Activated T-cell treated with anti-CD3 and anti-CD28 coated beads, Interleukin-2, amount 50 U/mL, for 72 hours (primary cell): ENCODE results near the gene RPS21. TPM values are rescaled to one million over a fixed set of nuclear protein-coding genes. Genes with fewer than 3 reads are reported as not detected.

ENCODE experiments used
- ATAC-seq, 2 donors: fragments of 150-1000 bp; cut with Tn5 transposase; replicated peaks in 1 of 2; 2 replicates each; pipeline ENCODE4 v1.10.0; 2021; ENCODE audit warnings: moderate library complexity in 2 of 2, mild to moderate bottlenecking in 1 of 2
- DNase-seq, 2 donors: peaks; one replicate each; pipeline ENCODE4 v3.0.0; 2021 to 2022; ENCODE audit warnings: mixed read lengths in 1 of 2
- H3K27ac Mint-ChIP-seq: one replicate; pipeline ENCODE4 v1.8.0; 2022; ENCODE audit warnings: mild to moderate bottlenecking, moderate library complexity, mixed read lengths
- H3K27me3 Mint-ChIP-seq: one replicate; pipeline ENCODE4 v1.8.0; 2022; ENCODE audit warnings: low read depth, mixed read lengths
- H3K36me3 Mint-ChIP-seq, 2 donors: one replicate each; pipeline ENCODE4 v1.8.0; 2022; ENCODE audit warnings: mixed read lengths in 2 of 2, mild to moderate bottlenecking in 1 of 2; ENCODE audit not compliant: insufficient read depth in 2 of 2
- H3K4me1 Mint-ChIP-seq: one replicate; pipeline ENCODE4 v1.8.0; 2022; ENCODE audit warnings: low read depth, mixed read lengths
- H3K4me3 Mint-ChIP-seq, 2 donors: one replicate each; pipeline ENCODE4 v1.8.0; 2022; ENCODE audit warnings: mild to moderate bottlenecking in 2 of 2, mixed read lengths in 2 of 2, moderate library complexity in 2 of 2
- H3K9me3 Mint-ChIP-seq, 2 donors: one replicate each; pipeline ENCODE4 v1.8.0; 2022; ENCODE audit warnings: mixed read lengths in 2 of 2
- total RNA-seq, 2 donors: library from RNA; stranded (reverse); gene quantifications; one replicate each; pipeline ENCODE4 v1.2.3, GENCODE V29; 2022

RPS21 gene
- total RNA-seq, 2 donors from 2014 or later: 2,573 to 2,599 TPM

- no peaks in the 10 kb centered on the region for H3K4me1 Mint-ChIP-seq
- ATAC-seq (no peak), DNase-seq (no peak)
- H3K27me3 Mint-ChIP-seq: peaks cover 25% of the 10 kb centered on the region
- no peaks in the 10 kb centered on the region for H3K9me3 Mint-ChIP-seq
- H3K4me3 Mint-ChIP-seq: no peak overlapping the region
- no peak overlapping the region for H3K27ac Mint-ChIP-seq
- H3K36me3 Mint-ChIP-seq: no peaks in the 10 kb centered on the region
Measured at GRCh38 chr20:62430866-62431447, 44.1 kb downstream of the RPS21 start.

DNA sequence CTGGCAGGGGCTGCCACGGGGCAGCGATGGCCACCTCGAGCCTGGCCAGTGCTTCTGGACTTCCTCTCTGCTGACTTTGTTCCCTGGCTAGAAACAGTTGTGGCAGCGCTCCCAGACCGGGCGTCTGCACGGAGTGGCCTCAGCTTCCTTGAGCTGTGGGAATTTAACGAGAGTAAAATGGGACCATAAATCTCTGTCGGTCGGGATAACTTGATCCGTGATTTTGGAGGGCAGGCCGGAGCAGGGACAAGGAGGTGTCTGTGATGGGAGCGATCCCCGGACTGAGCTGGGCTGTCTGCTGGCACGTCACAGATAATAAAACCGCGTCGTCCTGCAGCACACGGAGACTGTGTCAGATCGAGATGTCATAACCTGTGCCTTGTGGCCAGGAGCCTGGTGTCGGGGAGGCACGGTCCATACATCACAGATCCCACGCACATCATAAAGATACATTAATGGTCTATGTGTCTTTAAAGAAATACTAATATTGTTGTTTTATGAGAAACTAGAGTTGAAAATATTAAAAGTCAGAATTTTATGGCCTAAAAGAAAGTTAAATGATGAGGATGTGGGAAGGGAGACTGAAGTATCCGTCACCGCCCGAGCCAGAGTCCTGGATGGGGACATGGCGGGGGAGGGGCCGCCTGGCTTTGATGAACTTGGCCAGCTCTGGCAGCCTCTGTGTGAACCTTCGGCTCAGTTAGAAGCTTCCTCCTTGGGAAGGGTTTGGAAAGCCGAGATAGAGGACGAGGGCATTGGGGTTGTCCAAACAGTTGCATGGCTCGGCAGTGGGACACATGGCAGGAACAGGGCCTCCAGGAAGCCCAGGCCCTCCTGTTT lies 47.0 kb downstream of the RPS21 start:
- H3K4me1 Mint-ChIP-seq: no peaks in the 10 kb centered on the region
- peaks cover 25% of the 10 kb centered on the region for H3K27me3 Mint-ChIP-seq
- no peak for DNase-seq
- no peak overlapping the region for H3K4me3 Mint-ChIP-seq
- no peaks in the 10 kb centered on the region for H3K36me3 Mint-ChIP-seq
- ATAC-seq: no peak
- no peak overlapping the region for H3K27ac Mint-ChIP-seq
- H3K9me3 Mint-ChIP-seq: no peaks in the 10 kb centered on the region

- H3K27ac Mint-ChIP-seq: no peak overlapping the region
- no peaks in the 10 kb centered on the region for H3K36me3 Mint-ChIP-seq
- no peak for DNase-seq
- no peak for ATAC-seq
- H3K4me1 Mint-ChIP-seq: no peaks in the 10 kb centered on the region
- no peak overlapping the region for H3K4me3 Mint-ChIP-seq
- H3K27me3 Mint-ChIP-seq: peaks cover 21% of the 10 kb centered on the region
- H3K9me3 Mint-ChIP-seq: no peaks in the 10 kb centered on the region
Measured at GRCh38 chr20:62436692-62437091, 49.8 kb downstream of the RPS21 start.

GRCh38 chr20:62437496-62437895 lies 50.6 kb downstream of the RPS21 start:
- DNase-seq (no peak), ATAC-seq (no peak)
- Mint-ChIP-seq H3K27me3 (peaks cover 21% of the 10 kb centered on the region), H3K4me1 (no peaks in the 10 kb centered on the region), H3K36me3 (no peaks in the 10 kb centered on the region), H3K9me3 (no peaks in the 10 kb centered on the region), H3K4me3 (no peak overlapping the region), H3K27ac (no peak overlapping the region)

- H3K9me3 Mint-ChIP-seq: no peaks in the 10 kb centered on the region
Measured at GRCh38 chr20:62437927-62438326, 51.0 kb downstream of the RPS21 start.

More at GRCh38 chr20:62437927-62438326, 51.0 kb downstream of the RPS21 start:
- Mint-ChIP-seq H3K27me3 (peaks cover 21% of the 10 kb centered on the region), H3K36me3 (no peaks in the 10 kb centered on the region), H3K4me3 (no peak overlapping the region), H3K27ac (no peak overlapping the region), H3K4me1 (no peaks in the 10 kb centered on the region)
- no peak for DNase-seq
- no peak for ATAC-seq

Other genes with a start within 250 kb of the RPS21 start
- 100 to 1,000 TPM; 220 to 234 TPM for gene PSMA7, start 243.7 kb upstream of the RPS21 start, total RNA-seq
- gene SS18L1, start 243.3 kb upstream of the RPS21 start, total RNA-seq: 10 to 100 TPM; 16.1 to 19.8 TPM
- gene MTG2, start 204.1 kb upstream of the RPS21 start, total RNA-seq: 10 to 100 TPM; 28.3 to 48.2 TPM
- gene HRH3, start 166.8 kb upstream of the RPS21 start, total RNA-seq: not detected
- gene OSBPL2, start 148.6 kb upstream of the RPS21 start, total RNA-seq: 10 to 100 TPM; 40.6 to 44.2 TPM
- gene ADRM1, start 84.1 kb upstream of the RPS21 start, total RNA-seq: 100 to 1,000 TPM in 1 of 2 donors, 10 to 100 TPM in 1; 95.4 to 114 TPM
- under 1 TPM; 0.86 to 0.99 TPM for gene LAMA5, start 19.8 kb upstream of the RPS21 start, total RNA-seq
- 1 to 10 TPM; 7.1 to 8.3 TPM for gene CABLES2, start 20.2 kb downstream of the RPS21 start, total RNA-seq
- gene RBBP8NL, start 40.4 kb downstream of the RPS21 start, total RNA-seq: not detected
- not detected for gene GATA5, start 88.9 kb downstream of the RPS21 start, total RNA-seq